Endothelial cell of umbilical vein (primary cell): ENCODE data around the gene NELL2.
"Not testable (repeated sequence)": the region's sequence is repeated elsewhere in the genome, so short reads cannot be mapped to it uniquely, and the experiment has no call there.

Experiments used
- CTCF ChIP-seq, 2 donors: IDR thresholded peaks; 1 replicate in 1 of 2; 2 replicates in 1 of 2; pipeline ENCODE4 v1.5.1; 2011; ENCODE audit warnings: low read length in 2 of 2, mild to moderate bottlenecking in 2 of 2, moderate library complexity in 2 of 2, control low read depth in 1 of 2, inconsistent platforms in 1 of 2, low read depth in 1 of 2; ENCODE audit not compliant: insufficient read depth in 1 of 2; ENCODE audit errors: extremely low read depth in 1 of 2
- EZH2 ChIP-seq: IDR thresholded peaks from 2 replicates; pipeline ENCODE4 v1.6.1; 2012; ENCODE audit warnings: borderline replicate concordance, low read depth, mild to moderate bottlenecking, moderate library complexity, low read length, inconsistent platforms; ENCODE audit not compliant: severe bottlenecking
- FOS ChIP-seq: IDR thresholded peaks from 2 replicates; pipeline ENCODE4 v1.6.1; 2011; ENCODE audit warnings: mild to moderate bottlenecking, low read length, moderate library complexity, borderline replicate concordance; ENCODE audit not compliant: insufficient read depth
- GATA2 ChIP-seq: IDR thresholded peaks from 2 replicates; pipeline ENCODE4 v1.7.0; 2011; ENCODE audit warnings: low read depth, mild to moderate bottlenecking, moderate library complexity, mixed read lengths, low read length; ENCODE audit not compliant: insufficient read length, insufficient read depth
- MAX ChIP-seq: IDR thresholded peaks from 2 replicates; pipeline ENCODE4 v1.6.1; 2011; ENCODE audit not compliant: insufficient read depth, insufficient read length
- POLR2A ChIP-seq: IDR thresholded peaks from 2 replicates; pipeline ENCODE4 v1.6.1; 2012; ENCODE audit warnings: low read depth, mild to moderate bottlenecking, control low read depth, low read length
- POLR2AphosphoS5 ChIP-seq: IDR thresholded peaks from 2 replicates; pipeline ENCODE4 v1.6.1; 2012; ENCODE audit warnings: low read depth, mild to moderate bottlenecking, control low read depth, low read length, moderate library complexity; ENCODE audit not compliant: insufficient read depth

- TF ChIP-seq CTCF (IDR thresholded peaks at IDR 0.05; ENCODE audit: extremely low read depth in 1 of 2, insufficient read depth in 1 of 2, low read depth in 1 of 2, low read length in 2 of 2); POLR2AphosphoS5; POLR2A; EZH2; MAX; GATA2; FOS: not testable (repeated sequence)
These were observed 22.0 kb upstream of the NELL2 start for GRCh38 chr12:44898108-44898507.
